Fibroblast of skin of back (primary cell): Measurements from ENCODE around the gene COQ8A.

ENCODE experiments used
- DNase-seq: peaks from one replicate; pipeline ENCODE4 v3.0.0-alpha.2; 2013

COQ8A gene

DNA sequence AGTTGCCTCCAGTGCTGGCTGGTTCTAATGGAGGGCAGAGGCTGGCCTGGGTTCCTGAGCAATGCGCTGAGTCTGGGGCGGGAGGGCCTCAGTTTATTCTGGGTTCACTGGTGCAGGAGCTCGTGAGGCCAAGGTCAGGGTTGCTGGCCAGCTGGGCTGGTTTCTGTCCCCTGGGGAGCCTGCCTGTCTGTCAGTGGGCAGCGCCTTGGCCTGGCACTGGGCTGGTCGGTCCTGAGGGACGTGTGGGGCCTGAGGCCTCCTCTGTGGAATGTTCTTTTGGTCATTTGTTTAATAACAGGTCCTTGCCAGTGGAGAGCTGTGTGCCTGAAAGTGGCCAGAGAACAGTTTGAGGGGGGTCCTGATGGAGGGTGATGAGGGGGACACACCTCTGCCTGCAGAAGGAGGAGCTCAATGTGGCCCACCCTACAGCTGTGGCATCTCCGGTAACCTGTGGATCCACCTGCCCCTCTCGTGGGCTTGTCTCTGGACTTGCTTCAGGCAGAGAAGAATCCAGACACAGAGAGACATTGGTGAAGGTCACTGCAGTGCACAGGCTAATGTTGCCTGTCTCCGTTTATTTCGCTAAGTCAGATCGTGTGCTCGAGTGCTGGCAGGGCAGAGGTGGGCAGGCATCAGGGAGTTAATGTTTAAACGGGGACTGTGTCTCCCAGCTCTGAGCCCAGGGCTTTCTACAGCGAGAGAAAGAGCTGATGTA lies 34.6 kb downstream of the COQ8A start:
- DNase-seq = no peak

GRCh38 chr1:226975259-226976250 lies 35.5 kb downstream of the COQ8A start:
- DNase-seq = no peak

DNA sequence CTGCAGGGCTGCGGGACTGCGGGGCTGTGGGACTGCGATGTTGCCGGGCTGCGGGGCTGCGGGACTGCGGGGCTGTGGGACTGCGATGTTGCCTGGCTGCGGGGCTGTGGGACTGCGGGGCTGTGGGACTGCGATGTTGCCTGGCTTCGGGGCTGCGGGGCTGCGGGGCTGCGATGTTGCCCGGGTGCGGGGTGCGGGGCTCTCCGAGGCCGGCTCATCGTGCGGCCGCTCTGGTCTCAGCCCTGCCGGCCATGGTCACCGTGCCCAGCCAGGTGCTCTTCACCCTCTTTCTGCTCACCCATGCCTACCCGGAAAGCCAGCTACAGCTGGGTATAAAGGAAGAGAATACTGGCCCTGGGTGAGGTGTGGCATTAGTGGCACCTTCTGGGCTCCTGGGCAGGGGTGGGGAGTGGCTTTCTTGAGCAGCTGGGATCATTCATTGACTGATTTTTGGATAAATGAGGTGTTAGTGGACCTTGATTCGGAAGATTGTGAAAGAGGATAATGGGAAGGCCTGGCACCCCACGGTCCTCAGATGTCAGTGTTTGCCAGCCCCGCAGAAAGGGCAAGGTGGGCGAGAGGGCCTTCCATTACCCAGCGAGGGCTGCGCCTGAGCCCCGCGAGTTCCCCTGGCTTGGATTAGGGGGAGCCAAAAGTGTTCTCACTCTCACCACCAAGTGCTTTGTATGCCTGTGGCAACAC lies 36.3 kb downstream of the COQ8A start:
- DNase-seq = no peak

DNA sequence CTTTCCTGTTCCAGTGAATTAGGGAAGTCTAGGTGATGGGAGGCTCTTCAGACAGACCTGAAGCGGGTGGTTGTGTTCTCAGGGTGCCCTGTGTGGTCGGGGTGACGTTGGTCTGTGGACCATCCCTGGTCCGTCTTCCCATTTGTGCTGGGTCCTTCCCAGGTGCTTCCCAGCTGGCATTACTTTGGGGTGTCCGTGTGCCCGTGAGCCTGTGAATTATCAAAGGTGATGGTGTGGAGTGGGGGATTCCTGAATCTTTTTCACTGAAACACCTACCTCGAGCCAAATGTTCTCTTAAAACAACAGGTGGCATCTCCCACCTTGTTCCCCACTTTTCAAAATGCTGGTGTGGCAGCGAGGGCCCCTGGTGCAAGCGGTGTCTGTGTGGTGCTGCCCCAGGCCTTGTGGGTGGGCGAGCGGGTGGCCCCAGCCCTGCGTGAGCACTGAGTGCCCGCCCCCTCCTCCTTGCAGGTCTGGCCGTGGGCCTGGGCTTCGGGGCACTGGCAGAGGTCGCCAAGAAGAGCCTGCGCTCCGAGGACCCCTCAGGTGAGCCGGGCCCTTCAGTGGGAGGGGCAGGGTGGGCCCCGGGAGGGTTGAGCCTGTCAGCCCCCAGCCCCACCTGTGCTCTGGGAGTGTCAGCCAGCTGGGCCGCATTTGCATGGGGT lies 37.0 kb downstream of the COQ8A start:
- no peak for DNase-seq

DNA sequence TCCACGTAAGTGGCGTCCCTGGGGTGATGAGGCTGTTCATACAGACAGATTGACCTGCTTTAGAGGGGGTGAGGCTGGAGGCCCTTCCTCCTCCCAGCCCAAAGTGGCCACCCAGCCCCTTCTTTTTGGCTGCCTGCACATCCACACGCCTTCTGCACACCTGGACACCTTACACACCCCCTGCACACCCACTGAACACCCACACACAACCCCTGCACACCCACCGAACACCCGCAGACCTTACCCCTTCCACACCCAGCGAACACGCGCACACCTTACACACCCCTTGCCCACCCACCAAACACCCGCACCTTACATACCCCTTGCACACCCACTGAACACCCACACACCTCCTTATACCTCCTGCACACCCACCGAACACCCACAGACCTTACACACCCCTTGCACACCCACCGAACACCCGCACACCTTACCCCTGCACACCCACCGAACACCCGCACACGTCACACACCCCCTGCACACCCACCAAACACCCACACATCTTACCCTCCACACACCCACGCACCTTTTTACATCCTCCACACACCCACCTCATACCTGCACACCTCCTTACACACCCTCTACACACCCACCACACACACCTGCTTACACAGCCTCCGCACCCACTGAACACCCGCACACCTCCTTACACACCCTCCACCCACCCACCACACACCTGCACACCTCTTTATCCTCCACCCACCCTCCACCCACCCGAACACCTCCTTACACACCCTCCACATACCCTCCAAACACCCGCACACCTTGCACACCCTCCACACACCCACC lies 37.7 kb downstream of the COQ8A start:
- no peak for DNase-seq

- no peak for DNase-seq
Measured at GRCh38 chr1:226978432-226979114, 38.5 kb downstream of the COQ8A start.

DNA sequence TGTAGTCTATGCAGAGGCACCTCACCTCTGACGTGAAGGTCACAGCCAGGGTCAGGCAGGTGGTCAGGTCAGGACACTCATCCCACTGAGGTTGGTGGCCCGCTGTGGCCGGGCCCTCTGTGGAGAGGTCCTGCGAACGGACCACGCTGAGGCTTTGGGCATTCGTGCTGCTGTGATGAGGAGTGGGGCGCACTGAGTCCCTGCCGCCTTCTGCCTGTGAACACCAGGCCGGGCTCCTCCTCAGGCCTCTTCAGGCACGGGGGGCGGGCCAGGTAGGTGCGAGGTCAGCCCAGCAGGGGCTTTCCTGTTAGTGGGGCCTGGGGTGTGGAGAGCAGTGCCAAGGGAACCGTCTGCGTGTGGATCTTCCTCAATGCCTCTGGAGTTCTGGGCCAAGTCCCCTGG lies 39.0 kb downstream of the COQ8A start:
- no peak for DNase-seq

GRCh38 chr1:226979517-226980121 lies 39.5 kb downstream of the COQ8A start:
- DNase-seq = no peak

- no peak for DNase-seq
Measured at GRCh38 chr1:226980122-226980560, 40.0 kb downstream of the COQ8A start.

DNA sequence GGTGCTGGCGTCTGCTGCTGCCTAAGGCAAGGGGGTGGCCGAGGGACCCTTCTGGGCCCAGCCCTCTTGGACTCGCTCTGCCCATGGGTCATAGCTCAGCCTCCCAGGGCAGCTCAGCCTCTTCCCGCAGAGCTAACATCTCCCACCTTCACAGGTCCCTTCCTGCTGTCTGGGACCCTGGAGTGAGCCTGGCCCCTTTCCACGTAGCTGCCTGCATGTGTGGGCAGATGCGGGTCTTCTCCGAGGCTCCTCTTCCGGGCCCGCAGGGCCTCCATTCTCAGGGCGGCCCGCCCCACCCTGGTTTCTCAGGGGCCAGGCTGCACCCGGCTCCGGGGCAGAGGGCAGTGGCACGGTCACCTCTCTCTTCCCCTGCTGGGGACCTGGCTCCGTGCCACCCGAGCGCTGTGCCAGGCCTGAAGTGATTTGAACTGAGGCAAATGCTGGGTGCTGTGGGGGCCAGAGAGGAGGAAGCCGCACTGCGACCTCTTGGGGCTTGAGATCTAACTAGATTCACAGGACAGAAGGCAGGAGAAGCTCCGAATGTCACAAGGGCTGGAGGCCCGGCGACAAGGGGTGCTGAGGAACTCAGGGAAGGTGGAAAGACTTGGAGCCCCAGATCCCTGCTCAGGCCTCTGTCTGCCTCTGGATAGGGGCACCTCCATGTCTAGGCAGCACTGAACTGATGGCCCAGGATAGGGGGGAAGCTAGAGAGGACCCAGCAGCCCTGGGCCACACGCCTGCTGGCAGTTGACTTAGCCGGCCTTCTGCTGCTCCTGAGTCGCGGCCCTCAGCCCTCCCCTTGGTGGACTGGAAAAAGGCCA lies 40.7 kb downstream of the COQ8A start:
- DNase-seq = no peak

DNA sequence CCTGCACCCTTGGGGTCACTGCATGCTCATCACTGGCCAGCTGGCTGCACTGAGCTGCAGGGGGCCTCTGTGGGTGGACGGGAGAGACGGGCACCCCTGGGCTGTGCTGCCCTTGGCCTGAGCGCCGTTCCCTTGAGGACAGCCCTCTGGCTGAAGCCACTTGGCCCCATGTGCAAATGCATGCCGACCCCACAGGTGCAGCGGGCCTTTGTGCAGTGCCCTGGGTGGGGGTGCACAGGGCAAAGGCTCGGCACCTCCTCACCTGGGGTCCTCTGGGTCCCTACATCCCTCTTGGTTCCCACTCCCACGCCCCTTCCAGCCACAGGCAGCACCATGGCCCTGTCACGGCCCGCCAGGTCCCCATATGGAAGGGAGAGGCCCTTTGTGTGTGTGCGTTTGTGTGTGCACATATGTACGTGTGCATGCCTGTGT lies 41.3 kb downstream of the COQ8A start:
- DNase-seq = no peak

DNA sequence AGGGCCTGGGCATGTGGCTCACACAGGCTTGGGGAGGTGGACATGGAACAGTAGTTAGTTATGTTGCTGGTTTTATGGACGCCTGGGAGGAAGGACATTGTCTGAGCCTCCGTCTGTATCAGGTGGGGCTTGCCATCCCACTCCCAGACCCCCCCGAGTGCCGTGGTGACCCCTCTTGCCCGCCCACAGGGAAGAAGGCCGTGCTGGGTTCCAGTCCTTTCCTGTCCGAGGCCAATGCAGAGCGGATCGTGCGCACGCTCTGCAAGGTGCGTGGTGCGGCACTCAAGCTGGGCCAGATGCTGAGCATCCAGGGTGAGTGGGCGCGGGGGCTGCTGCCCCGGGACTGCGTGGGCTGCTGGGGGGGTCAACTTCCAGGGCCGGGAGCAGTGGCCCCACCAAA lies 41.7 kb downstream of the COQ8A start:
- no peak for DNase-seq

DNA sequence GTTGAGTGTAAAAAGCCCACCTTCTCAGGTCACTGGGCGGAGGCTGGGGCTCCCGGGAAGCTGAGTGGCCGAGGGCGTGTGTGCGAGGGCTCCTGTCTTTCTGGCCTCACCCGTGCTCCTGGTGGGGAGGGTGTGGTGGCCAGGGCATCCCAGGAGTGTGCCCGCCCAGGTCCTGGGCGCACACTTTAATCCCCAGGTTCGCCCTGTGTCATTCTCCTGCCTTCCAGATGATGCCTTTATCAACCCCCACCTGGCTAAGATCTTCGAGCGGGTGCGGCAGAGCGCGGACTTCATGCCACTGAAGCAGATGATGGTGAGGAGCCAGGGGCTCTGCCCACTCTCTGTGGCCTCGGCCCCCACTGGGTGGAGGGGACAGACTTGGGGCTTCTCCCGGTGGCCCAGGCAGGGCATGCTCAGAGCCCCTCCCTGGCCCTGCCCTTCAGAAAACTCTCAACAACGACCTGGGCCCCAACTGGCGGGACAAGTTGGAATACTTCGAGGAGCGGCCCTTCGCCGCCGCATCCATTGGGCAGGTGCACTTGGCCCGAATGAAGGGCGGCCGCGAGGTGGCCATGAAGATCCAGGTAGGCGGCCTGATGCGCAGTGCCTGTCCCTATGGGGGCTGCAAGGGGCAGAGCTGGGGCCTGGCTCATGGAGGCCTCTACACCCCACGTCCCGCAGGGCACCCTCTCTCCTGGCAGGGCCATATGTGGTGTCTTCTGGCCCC lies 42.5 kb downstream of the COQ8A start:
- DNase-seq = no peak

DNA sequence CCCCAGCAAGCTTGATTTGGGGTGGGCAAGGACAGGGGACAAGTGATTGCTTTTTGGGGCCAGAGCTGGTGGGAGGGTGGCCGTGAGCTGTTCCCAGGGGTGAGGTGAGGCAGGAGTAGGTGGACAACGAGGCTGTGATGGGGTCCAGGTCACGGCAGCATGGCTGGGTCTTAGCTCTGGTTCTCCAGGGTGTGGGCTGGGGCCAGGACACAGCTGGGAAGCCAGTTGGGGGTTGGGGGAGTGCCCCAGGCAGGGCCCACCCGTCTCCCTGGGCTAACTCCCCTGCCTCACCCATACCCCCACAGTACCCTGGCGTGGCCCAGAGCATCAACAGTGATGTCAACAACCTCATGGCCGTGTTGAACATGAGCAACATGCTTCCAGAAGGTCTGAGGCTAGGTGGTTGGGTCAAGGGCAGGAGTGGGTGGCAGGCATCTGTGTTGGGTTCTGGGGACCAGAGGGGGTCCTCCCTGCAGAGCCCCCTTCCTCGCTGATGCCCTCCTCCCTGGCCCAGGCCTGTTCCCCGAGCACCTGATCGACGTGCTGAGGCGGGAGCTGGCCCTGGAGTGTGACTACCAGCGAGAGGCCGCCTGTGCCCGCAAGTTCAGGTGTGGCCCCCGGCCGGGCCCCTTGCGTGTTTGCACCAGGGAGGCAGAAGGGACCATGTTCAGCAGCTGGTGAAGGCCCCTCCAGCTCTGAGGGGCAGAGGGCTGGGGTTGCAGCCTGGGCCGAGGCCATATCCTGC lies 43.3 kb downstream of the COQ8A start:
- DNase-seq = no peak

DNA sequence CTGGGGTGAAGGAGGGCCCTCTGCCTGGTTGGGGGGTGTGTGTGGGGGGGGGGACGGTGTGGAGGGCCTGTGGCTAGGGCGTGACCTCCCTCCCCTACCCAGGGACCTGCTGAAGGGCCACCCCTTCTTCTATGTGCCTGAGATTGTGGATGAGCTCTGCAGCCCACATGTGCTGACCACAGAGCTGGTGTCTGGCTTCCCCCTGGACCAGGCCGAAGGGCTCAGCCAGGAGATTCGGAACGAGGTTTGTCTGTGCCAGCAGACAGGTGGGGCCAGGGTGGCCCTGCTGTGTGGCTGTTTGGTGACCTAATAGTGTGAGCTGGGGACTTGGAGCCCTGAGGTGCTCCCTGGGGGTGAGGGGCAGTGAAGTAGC lies 43.9 kb downstream of the COQ8A start:
- DNase-seq = no peak

DNA sequence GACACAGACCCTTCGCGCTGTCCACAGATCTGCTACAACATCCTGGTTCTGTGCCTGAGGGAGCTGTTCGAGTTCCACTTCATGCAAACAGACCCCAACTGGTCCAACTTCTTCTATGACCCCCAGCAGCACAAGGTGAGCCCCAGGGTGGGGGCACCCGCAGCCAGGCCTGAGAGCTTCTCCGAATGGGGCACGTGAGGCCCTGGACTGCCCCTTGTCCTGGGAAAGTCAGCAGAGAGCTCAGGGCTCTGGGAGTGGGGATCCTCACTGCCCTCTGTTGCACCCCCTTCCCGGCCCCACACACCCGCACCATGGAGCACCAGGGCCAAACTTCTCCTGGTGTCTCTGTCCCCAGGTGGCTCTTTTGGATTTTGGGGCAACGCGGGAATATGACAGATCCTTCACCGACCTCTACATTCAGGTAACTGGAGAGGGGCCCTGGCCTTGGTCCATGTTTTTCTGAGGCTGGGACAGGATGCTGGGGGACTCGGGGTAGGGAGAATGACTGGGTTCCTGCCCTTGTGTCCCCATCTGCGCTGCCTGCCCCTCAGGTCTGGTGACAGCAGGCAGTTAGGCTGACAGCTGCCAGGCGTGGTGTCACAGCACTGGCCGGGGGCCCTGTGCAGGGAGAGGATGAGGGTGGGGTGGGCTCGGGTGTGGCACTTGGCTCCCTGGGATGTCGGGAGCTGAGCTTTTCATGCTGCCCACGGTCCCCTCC lies 44.6 kb downstream of the COQ8A start:
- no peak for DNase-seq

DNA sequence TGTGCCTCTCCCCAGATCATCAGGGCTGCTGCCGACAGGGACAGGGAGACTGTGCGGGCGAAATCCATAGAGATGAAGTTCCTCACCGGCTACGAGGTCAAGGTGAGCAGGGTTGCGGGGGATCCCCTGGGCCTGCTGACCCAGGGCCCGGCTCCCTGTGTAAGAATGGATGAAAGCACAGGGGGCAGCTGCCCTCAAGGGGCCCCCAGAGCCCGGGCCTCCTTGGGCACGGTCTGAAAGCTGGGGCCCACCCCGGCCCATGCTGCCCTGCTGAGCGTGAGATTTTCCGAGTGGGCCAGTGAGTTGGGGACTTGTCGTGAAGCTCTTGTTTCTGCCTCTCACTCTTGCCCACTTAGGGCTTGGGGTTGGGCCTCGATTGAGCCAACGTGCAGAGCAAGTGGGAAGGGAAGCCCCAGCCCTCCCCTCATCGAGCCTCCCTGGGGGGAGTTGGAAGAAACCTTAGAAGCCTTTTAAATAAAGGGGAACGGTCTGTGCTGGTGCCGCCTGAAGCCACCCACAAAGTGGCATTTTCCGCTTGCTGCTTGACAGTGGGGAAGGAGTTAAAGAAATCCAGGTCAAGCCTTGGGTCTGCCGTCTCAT lies 45.2 kb downstream of the COQ8A start:
- DNase-seq = no peak
